GM10266 (cell line): ENCODE results near the gene SWT1.
"Not testable (repeated sequence)": the region's sequence is repeated elsewhere in the genome, so short reads cannot be mapped to it uniquely, and the experiment has no call there.

ENCODE experiments used
- DNase-seq: peaks from one replicate; pipeline ENCODE4 v3.0.0; 2012; ENCODE audit errors: extremely low spot score
- CTCF ChIP-seq: IDR thresholded peaks from 2 replicates; pipeline ENCODE4 v1.5.1; 2012; ENCODE audit warnings: mild to moderate bottlenecking, low read depth; ENCODE audit not compliant: control insufficient read depth, insufficient read depth; ENCODE audit errors: missing control alignments

SWT1 gene

GRCh38 chr1:185213091-185213490, 56.1 kb downstream of the SWT1 start:
- TF ChIP-seq CTCF: no peak
- no peak for DNase-seq

- DNase-seq: no peak
- no peak for TF ChIP-seq CTCF
Measured at GRCh38 chr1:185215911-185216310, 58.9 kb downstream of the SWT1 start.

- no peak for TF ChIP-seq CTCF
- no peak for DNase-seq
Measured at GRCh38 chr1:185224132-185224531, 67.2 kb downstream of the SWT1 start.

- DNase-seq: no peak
- TF ChIP-seq CTCF: no peak
Measured at GRCh38 chr1:185227161-185227560, 70.2 kb downstream of the SWT1 start.

- TF ChIP-seq CTCF: no peak
- DNase-seq: no peak
Measured at GRCh38 chr1:185228979-185229378, 72.0 kb downstream of the SWT1 start.

GRCh38 chr1:185229981-185230380, 73.0 kb downstream of the SWT1 start:
- DNase-seq: no peak
- TF ChIP-seq CTCF: no peak

GRCh38 chr1:185232874-185233273, 75.9 kb downstream of the SWT1 start:
- TF ChIP-seq CTCF: no peak

GRCh38 chr1:185234183-185234582, 77.2 kb downstream of the SWT1 start:
- DNase-seq: not testable (repeated sequence)

More at GRCh38 chr1:185232874-185233273, 75.9 kb downstream of the SWT1 start:
- no peak for DNase-seq

GRCh38 chr1:185237176-185237575, 80.2 kb downstream of the SWT1 start:
- not testable (repeated sequence) for DNase-seq
